ENCODE data around the gene ANO9. TPM values are rescaled to one million over a fixed set of nuclear protein-coding genes. Genes with fewer than 3 reads are reported as not detected.
"Not testable (repeated sequence)": the region's sequence is repeated elsewhere in the genome, so short reads cannot be mapped to it uniquely, and the experiment has no call there.

The ANO9 gene
- total and polyA plus RNA-seq, 2 experiments from 2014 or later, result 9.0 to 10.2 TPM

DNA sequence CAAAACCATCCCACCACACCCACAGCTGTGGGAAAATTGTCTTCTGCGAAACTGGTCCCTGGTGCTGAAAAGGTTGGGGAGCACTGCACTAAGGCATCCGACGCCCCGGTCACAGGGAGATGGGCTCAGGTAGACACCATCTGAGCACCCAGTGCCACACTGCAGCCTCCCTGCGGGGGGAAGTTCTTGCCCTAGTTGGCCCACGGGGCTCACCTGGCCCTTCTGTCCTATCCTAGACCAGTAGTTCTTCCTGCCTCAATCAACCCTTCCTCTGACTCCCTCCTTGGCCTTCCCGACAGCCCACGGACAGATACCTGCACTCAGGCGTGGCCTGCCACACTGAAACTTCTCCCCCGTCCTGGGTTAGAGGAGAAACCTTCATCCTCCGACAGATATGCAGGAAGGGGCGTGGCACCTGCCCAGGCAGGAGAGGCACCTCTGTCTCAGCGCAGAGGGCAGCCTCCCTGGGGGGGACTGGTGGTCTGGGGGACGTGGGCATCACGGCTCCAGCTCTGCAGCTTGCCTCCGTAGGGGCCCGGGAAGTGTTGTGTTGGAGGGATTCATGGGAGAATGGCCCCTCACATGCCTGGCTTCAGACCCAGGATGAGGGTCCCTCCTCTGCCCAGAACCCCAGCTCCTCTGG, 4.5 kb downstream of the ANO9 start:
- no peak overlapping the region for H3K27ac Mint-ChIP-seq
- H3K27me3 Mint-ChIP-seq (ENCODE audit: insufficient read depth, low read depth, poor library complexity), result peaks cover 16% of the 10 kb centered on the region
- H3K27ac ChIP-seq (ENCODE audit: low read depth), result no peak overlapping the region
- no peak for TF ChIP-seq EZH2phosphoT487 (IDR thresholded peaks at IDR 0.05; ENCODE audit: unreplicated experiment)
- TF ChIP-seq POLR2AphosphoS5 (IDR thresholded peaks at IDR 0.05; ENCODE audit: low read depth), result no peak
- no peak for TF ChIP-seq EZH2 (IDR thresholded peaks at IDR 0.05; ENCODE audit: low read depth, unreplicated experiment)
- TF ChIP-seq ZNF331 (CRISPR knock-in tag; IDR thresholded peaks at IDR 0.05; ENCODE audit: low read depth), result no peak
- TF ChIP-seq ETS1 (IDR thresholded peaks at IDR 0.05), result no peak
- TF ChIP-seq, protein P1, sequence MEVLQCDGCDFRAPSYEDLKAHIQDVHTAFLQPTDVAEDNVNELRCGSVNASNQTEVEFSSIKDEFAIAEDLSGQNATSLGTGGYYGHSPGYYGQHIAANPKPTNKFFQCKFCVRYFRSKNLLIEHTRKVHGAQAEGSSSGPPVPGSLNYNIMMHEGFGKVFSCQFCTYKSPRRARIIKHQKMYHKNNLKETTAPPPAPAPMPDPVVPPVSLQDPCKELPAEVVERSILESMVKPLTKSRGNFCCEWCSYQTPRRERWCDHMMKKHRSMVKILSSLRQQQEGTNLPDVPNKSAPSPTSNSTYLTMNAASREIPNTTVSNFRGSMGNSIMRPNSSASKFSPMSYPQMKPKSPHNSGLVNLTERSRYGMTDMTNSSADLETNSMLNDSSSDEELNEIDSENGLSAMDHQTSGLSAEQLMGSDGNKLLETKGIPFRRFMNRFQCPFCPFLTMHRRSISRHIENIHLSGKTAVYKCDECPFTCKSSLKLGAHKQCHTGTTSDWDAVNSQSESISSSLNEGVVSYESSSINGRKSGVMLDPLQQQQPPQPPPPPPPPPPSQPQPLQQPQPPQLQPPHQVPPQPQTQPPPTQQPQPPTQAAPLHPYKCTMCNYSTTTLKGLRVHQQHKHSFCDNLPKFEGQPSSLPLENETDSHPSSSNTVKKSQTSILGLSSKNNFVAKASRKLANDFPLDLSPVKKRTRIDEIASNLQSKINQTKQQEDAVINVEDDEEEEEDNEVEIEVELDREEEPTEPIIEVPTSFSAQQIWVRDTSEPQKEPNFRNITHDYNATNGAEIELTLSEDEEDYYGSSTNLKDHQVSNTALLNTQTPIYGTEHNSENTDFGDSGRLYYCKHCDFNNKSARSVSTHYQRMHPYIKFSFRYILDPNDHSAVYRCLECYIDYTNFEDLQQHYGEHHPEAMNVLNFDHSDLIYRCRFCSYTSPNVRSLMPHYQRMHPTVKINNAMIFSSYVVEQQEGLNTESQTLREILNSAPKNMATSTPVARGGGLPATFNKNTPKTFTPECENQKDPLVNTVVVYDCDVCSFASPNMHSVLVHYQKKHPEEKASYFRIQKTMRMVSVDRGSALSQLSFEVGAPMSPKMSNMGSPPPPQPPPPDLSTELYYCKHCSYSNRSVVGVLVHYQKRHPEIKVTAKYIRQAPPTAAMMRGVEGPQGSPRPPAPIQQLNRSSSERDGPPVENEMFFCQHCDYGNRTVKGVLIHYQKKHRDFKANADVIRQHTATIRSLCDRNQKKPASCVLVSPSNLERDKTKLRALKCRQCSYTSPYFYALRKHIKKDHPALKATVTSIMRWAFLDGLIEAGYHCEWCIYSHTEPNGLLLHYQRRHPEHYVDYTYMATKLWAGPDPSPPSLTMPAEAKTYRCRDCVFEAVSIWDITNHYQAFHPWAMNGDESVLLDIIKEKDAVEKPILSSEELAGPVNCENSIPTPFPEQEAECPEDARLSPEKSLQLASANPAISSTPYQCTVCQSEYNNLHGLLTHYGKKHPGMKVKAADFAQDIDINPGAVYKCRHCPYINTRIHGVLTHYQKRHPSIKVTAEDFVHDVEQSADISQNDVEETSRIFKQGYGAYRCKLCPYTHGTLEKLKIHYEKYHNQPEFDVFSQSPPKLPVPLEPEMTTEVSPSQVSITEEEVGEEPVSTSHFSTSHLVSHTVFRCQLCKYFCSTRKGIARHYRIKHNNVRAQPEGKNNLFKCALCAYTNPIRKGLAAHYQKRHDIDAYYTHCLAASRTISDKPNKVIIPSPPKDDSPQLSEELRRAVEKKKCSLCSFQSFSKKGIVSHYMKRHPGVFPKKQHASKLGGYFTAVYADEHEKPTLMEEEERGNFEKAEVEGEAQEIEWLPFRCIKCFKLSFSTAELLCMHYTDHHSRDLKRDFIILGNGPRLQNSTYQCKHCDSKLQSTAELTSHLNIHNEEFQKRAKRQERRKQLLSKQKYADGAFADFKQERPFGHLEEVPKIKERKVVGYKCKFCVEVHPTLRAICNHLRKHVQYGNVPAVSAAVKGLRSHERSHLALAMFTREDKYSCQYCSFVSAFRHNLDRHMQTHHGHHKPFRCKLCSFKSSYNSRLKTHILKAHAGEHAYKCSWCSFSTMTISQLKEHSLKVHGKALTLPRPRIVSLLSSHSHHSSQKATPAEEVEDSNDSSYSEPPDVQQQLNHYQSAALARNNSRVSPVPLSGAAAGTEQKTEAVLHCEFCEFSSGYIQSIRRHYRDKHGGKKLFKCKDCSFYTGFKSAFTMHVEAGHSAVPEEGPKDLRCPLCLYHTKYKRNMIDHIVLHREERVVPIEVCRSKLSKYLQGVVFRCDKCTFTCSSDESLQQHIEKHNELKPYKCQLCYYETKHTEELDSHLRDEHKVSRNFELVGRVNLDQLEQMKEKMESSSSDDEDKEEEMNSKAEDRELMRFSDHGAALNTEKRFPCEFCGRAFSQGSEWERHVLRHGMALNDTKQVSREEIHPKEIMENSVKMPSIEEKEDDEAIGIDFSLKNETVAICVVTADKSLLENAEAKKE (CRISPR knock-in tag; IDR thresholded peaks at IDR 0.05), result no peak
- TF ChIP-seq JUNB (IDR thresholded peaks at IDR 0.05; ENCODE audit: unreplicated experiment), result no peak
- TF ChIP-seq ZNF114 (CRISPR knock-in tag; IDR thresholded peaks at IDR 0.05), result no peak
- no peaks in the 10 kb centered on the region for H3K79me2 ChIP-seq (replicated peaks; ENCODE audit: insufficient read depth)
- no peaks in the 10 kb centered on the region; the same call in 1 of the 2 replicates for H3K4me1 ChIP-seq (ENCODE audit: insufficient read depth)
- H3K4me1 Mint-ChIP-seq, result peaks cover 4% of the 10 kb centered on the region
- no peaks in the 10 kb centered on the region for H3K36me3 ChIP-seq (ENCODE audit: insufficient read depth)
- H3K36me3 Mint-ChIP-seq (ENCODE audit: low read depth), result peaks cover 8% of the 10 kb centered on the region
- H3K9me3 Mint-ChIP-seq, result peaks cover 11% of the 10 kb centered on the region
- ATAC-seq, result no peak
- no peak overlapping the region for H2AFZ ChIP-seq
- H3K9me2 ChIP-seq (ENCODE audit: insufficient read depth), result no peaks in the 10 kb centered on the region
- no peak overlapping the region for H3K4me2 ChIP-seq
- no peak overlapping the region for H3K4me3 Mint-ChIP-seq
- H4K20me1 ChIP-seq (replicated peaks; ENCODE audit: insufficient read depth), result no peaks in the 10 kb centered on the region
- no peaks in the 10 kb centered on the region for H3F3A ChIP-seq (replicated peaks; ENCODE audit: low read depth)
- H3K27me3 ChIP-seq (ENCODE audit: insufficient read depth), result no peaks in the 10 kb centered on the region
- no peak overlapping the region for H3K4me3 ChIP-seq
- DNase-seq (ENCODE audit: low spot score), result no peak

- H3K27me3 ChIP-seq (ENCODE audit: insufficient read depth); H3K36me3 Mint-ChIP-seq (ENCODE audit: low read depth); H3K27ac Mint-ChIP-seq; DNase-seq (ENCODE audit: low spot score); ATAC-seq; H3K27me3 Mint-ChIP-seq (ENCODE audit: insufficient read depth, low read depth, poor library complexity); H3K4me3 Mint-ChIP-seq; H2AFZ ChIP-seq; H3K4me1 Mint-ChIP-seq; H3K4me2 ChIP-seq; H3K36me3 ChIP-seq (ENCODE audit: insufficient read depth); H3K79me2 ChIP-seq (replicated peaks; ENCODE audit: insufficient read depth); H4K20me1 ChIP-seq (replicated peaks; ENCODE audit: insufficient read depth); H3K4me3 ChIP-seq; H3K27ac ChIP-seq (ENCODE audit: low read depth); H3K4me1 ChIP-seq (ENCODE audit: insufficient read depth); H3F3A ChIP-seq (replicated peaks; ENCODE audit: low read depth); H3K9me2 ChIP-seq (ENCODE audit: insufficient read depth): not testable (repeated sequence)
- H3K9me3 Mint-ChIP-seq, result peaks cover 11% of the 10 kb centered on the region
Observed at GRCh38 chr11:434999-435740, 6.6 kb downstream of the ANO9 start.
